Progenitor cell of endocrine pancreas (in vitro differentiated cells): ENCODE measurements around the gene TLR9. TPM values are rescaled to one million over a fixed set of nuclear protein-coding genes. Genes with fewer than 3 reads are reported as not detected.
A peak's percentile ranks its signal among the peaks of the same experiment; 100 is the strongest.

Experiments used
- DNase-seq: peaks from one replicate; pipeline ENCODE4 v3.0.0; 2021; ENCODE audit warnings: low spot score; ENCODE audit not compliant: unreplicated experiment
- H3K27ac Mint-ChIP-seq: 2 replicates; pipeline ENCODE4 v1.8.0; 2021; ENCODE audit warnings: mild to moderate bottlenecking, moderate library complexity, mixed read lengths
- H3K27me3 Mint-ChIP-seq: 2 replicates; pipeline ENCODE4 v1.8.0; 2021; ENCODE audit warnings: mixed read lengths
- H3K36me3 Mint-ChIP-seq: 2 replicates; pipeline ENCODE4 v1.8.0; 2022; ENCODE audit warnings: mixed read lengths; ENCODE audit not compliant: insufficient read depth
- H3K4me1 Mint-ChIP-seq: 2 replicates; pipeline ENCODE4 v1.8.0; 2021; ENCODE audit warnings: low read depth, mixed read lengths
- H3K4me3 Mint-ChIP-seq: 2 replicates; pipeline ENCODE4 v1.8.0; 2021; ENCODE audit warnings: low read depth, mild to moderate bottlenecking, moderate library complexity, mixed read lengths
- H3K9me3 Mint-ChIP-seq: 2 replicates; pipeline ENCODE4 v1.8.0; 2021; ENCODE audit warnings: low read depth, mixed read lengths
- total RNA-seq: library from RNA; stranded (reverse); gene quantifications from 2 replicates; pipeline ENCODE4 v1.2.1, GENCODE V29; 2021
- TF ChIP-seq, protein P1 (sequence below): fragments of 200-600 bp; sonication (generic); IDR thresholded peaks from one replicate; pipeline ENCODE4 v1.5.0; 2021; ENCODE audit warnings: antibody characterized with exemption, mild to moderate bottlenecking; ENCODE audit not compliant: unreplicated experiment

The TLR9 gene
- total RNA-seq, 1 donor from 2014 or later, result not detected

DNA sequence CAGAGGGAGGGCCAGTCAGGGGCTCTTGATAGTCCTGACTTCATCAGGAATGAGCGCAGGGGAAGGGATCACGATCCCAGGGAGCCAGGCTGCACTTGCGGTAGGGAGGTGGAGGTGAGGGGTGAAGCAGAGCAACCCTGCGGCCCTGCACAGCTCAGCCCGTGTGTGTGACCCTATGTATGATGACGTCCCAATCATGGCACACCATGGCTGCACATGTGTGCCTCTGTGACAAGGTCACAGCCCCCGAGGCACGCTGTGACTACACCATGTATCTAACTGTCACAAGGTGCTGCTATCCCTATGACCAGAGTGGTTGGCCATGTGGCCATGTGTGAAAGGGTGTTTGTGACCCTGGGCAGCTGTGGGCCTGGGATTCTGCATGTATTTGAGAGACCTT, 40.8 kb downstream of the TLR9 start:
- H3K36me3 Mint-ChIP-seq, result no peaks in the 10 kb centered on the region
- peaks cover 23% of the 10 kb centered on the region for H3K4me1 Mint-ChIP-seq
- no peaks in the 10 kb centered on the region for H3K9me3 Mint-ChIP-seq
- no peak overlapping the region for H3K4me3 Mint-ChIP-seq
- H3K27ac Mint-ChIP-seq, result no peak overlapping the region
- no peak for DNase-seq
- TF ChIP-seq, protein P1, sequence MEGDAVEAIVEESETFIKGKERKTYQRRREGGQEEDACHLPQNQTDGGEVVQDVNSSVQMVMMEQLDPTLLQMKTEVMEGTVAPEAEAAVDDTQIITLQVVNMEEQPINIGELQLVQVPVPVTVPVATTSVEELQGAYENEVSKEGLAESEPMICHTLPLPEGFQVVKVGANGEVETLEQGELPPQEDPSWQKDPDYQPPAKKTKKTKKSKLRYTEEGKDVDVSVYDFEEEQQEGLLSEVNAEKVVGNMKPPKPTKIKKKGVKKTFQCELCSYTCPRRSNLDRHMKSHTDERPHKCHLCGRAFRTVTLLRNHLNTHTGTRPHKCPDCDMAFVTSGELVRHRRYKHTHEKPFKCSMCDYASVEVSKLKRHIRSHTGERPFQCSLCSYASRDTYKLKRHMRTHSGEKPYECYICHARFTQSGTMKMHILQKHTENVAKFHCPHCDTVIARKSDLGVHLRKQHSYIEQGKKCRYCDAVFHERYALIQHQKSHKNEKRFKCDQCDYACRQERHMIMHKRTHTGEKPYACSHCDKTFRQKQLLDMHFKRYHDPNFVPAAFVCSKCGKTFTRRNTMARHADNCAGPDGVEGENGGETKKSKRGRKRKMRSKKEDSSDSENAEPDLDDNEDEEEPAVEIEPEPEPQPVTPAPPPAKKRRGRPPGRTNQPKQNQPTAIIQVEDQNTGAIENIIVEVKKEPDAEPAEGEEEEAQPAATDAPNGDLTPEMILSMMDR, result no peak
- no peaks in the 10 kb centered on the region for H3K27me3 Mint-ChIP-seq

DNA sequence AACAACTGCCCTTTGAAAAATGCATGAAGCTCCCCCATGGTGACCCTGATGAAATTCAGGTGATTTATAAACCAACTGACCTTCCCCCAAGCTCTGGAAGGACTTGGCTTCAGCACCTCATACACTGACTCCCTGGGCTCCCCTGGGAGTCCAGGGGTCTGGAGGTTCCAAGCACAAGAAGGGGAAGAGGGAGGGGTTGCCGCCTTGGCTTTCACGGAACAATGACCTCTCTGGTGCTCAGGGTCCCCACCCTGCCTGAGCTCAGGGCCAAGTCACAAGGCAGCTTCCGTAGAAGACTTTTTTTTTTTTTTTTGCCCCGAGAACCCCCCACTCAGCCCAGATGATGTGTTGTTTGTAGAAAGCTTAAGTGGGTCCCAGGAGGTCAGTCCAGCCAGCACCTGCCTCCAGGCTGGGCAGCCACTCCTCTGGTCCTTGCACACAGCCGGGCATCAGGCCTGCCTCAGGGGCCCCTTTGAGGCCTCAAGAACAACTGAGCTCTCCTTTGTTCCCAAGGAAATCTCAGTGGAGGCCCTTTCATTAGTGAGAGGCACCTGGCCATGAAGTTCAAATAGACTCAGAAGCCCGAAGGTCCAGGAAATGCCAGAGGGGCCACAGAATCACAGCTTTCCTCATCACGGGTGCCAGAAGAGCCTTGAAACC, 41.5 kb downstream of the TLR9 start:
- H3K4me1 Mint-ChIP-seq, result peaks cover 20% of the 10 kb centered on the region
- DNase-seq, result no peak
- H3K36me3 Mint-ChIP-seq, result no peaks in the 10 kb centered on the region
- H3K9me3 Mint-ChIP-seq, result no peaks in the 10 kb centered on the region
- H3K27ac Mint-ChIP-seq, result peak overlapping the region; percentile 24
- H3K4me3 Mint-ChIP-seq, result no peak overlapping the region
- no peaks in the 10 kb centered on the region for H3K27me3 Mint-ChIP-seq
- TF ChIP-seq, protein P1, result no peak

DNA sequence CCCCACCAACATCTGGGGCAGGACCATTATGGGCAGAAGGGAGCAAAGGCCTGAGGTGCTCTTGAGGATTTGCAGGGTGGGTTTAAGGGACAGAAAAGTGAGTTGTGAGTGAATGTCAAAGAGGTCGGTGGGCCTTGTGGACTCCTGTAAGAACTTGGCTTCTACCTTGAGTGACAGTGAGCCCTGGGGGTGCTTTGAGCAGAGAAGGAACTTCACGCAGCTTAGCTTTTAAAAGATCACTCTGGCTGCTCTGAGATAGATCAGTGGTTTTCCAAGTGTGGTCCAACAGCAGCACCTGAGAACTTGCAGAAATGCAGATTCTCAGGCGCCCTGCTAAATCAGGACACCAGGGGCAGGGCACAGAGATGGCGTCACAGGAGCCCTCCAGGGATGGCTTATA, 42.8 kb downstream of the TLR9 start:
- H3K27me3 Mint-ChIP-seq, result no peaks in the 10 kb centered on the region
- no peak for DNase-seq
- peaks cover 18% of the 10 kb centered on the region for H3K4me1 Mint-ChIP-seq
- H3K4me3 Mint-ChIP-seq, result no peak overlapping the region
- H3K9me3 Mint-ChIP-seq, result no peaks in the 10 kb centered on the region
- TF ChIP-seq, protein P1, result no peak
- no peaks in the 10 kb centered on the region for H3K36me3 Mint-ChIP-seq
- H3K27ac Mint-ChIP-seq, result no peak overlapping the region

DNA sequence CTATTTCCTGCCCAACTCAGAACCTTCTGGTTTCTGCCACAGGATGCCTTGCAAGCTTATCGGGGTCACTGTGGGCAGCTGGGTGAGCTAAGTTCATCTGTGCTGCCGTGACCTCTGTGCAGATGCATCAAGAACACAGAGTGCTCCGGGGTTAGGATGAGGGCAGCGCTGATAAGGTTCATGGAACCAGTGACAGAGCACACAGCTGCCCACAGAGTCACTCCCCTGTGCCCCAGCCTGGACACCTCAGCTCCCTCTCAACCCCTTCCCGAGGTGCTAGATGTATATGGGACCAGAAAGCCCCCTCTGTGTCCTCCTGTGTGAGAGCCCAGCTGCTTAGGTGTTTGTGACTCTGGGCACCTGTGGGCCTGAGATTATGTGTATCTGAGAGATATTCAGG, 43.2 kb downstream of the TLR9 start:
- no peak overlapping the region for H3K27ac Mint-ChIP-seq
- no peak for DNase-seq
- H3K36me3 Mint-ChIP-seq, result no peaks in the 10 kb centered on the region
- H3K9me3 Mint-ChIP-seq, result no peaks in the 10 kb centered on the region
- TF ChIP-seq, protein P1, result no peak
- H3K4me1 Mint-ChIP-seq, result peaks cover 23% of the 10 kb centered on the region
- no peaks in the 10 kb centered on the region for H3K27me3 Mint-ChIP-seq
- H3K4me3 Mint-ChIP-seq, result no peak overlapping the region

DNA sequence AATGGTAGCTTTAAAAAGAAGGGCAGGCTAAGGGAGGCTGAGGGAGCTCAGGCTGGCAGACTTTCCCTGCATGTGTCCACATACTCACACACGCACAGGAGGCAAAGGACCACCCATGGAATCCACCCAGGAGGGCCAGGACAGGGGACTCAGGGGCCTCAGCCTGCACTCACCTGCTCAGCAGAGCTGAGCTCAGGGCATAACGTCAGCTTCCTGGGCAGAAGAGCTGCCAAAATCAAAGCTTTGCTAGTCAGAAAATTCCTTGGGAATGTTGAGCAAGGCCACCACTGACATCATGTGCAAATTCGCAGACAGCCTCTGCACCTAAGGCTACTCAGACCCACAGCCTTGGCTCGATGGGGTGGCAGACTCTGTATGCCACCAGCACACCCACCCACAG, 43.9 kb downstream of the TLR9 start:
- DNase-seq, result no peak
- Mint-ChIP-seq H3K36me3 (no peaks in the 10 kb centered on the region), H3K4me1 (peaks cover 28% of the 10 kb centered on the region), H3K4me3 (no peak overlapping the region), H3K27ac (no peak overlapping the region), H3K9me3 (no peaks in the 10 kb centered on the region), H3K27me3 (no peaks in the 10 kb centered on the region)
- TF ChIP-seq, protein P1, result no peak
